GM12891 (cell line): Measurements from ENCODE around the gene PCSK9.
"Not testable (repeated sequence)": the region's sequence is repeated elsewhere in the genome, so short reads cannot be mapped to it uniquely, and the experiment has no call there.

Source experiments
- DNase-seq: peaks from one replicate; pipeline ENCODE4 v3.0.0; 2011; ENCODE audit warnings: low spot score; ENCODE audit not compliant: insufficient read length
- FAIRE-seq: peaks from 2 replicates; lab custom pipeline; 2011; peaks lifted over from hg19 to GRCh38; lab: Jason Lieb, UNC
- PAX5 ChIP-seq: IDR thresholded peaks from 2 replicates; pipeline ENCODE4 v1.6.1; 2011; ENCODE audit warnings: low read length, moderate library complexity, mild to moderate bottlenecking; ENCODE audit not compliant: insufficient read depth, severe bottlenecking
- POLR2A ChIP-seq: IDR thresholded peaks from 2 replicates; pipeline ENCODE4 v1.6.1; 2011; ENCODE audit warnings: low read depth, low read length, control low read depth
- POLR2AphosphoS5 ChIP-seq: IDR thresholded peaks from 2 replicates; pipeline ENCODE4 v1.6.1; 2011; ENCODE audit warnings: low read depth, low read length, control low read depth
- POU2F2 ChIP-seq: IDR thresholded peaks from 2 replicates; pipeline ENCODE4 v1.6.1; 2011; ENCODE audit warnings: low read depth, mild to moderate bottlenecking, control low read depth, low read length, moderate library complexity
- SPI1 ChIP-seq: IDR thresholded peaks from 2 replicates; pipeline ENCODE4 v1.6.1; 2011; ENCODE audit warnings: low read depth, low read length, control low read depth
- TAF1 ChIP-seq: IDR thresholded peaks from 2 replicates; pipeline ENCODE4 v1.6.1; 2011; ENCODE audit warnings: low read depth, low read length, control low read depth

Gene PCSK9

GRCh38 chr1:55092475-55092874, 53.1 kb downstream of the PCSK9 start:
- DNase-seq (no peak), FAIRE-seq (no peak)
- TF ChIP-seq POLR2AphosphoS5 (no peak), POLR2A (no peak), SPI1 (no peak), PAX5 (no peak), POU2F2 (no peak), TAF1 (no peak)

DNA sequence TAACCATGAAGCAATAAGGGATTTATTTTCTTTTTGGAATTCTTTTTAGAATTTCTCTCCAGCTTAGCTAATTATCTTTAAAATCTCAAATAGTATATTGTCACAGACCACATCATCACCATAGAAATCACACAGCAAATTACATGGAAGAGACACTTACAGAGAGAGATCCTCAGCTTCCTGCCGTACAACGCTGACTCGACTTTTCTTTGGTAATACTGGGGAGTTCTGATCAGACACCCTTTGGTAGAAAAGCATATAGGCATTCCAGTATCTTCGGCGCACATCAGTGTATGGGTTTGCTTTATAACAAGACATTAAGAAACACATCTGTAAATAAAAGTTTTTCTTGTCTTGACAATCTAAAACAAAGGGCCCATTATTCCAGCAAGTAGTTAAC, 55.7 kb downstream of the PCSK9 start:
- DNase-seq (no peak), FAIRE-seq (no peak)
- TF ChIP-seq POLR2AphosphoS5 (no peak), TAF1 (no peak)

GRCh38 chr1:55103891-55104290, 64.5 kb downstream of the PCSK9 start:
- no peak for DNase-seq
- no peak for FAIRE-seq
- TF ChIP-seq POLR2AphosphoS5 (no peak), TAF1 (no peak), SPI1 (no peak), POU2F2 (no peak), PAX5 (no peak), POLR2A (no peak)

- DNase-seq (no peak), FAIRE-seq (no peak)
- TF ChIP-seq SPI1 (no peak), TAF1 (no peak), PAX5 (no peak), POLR2AphosphoS5 (no peak), POLR2A (no peak), POU2F2 (no peak)
These were observed 67.8 kb downstream of the PCSK9 start for GRCh38 chr1:55107101-55107500.

- DNase-seq, FAIRE-seq: not testable (repeated sequence)
These were observed 69.7 kb downstream of the PCSK9 start for GRCh38 chr1:55109005-55109404.
